Measurements from ENCODE around the gene EPB42.

DNA sequence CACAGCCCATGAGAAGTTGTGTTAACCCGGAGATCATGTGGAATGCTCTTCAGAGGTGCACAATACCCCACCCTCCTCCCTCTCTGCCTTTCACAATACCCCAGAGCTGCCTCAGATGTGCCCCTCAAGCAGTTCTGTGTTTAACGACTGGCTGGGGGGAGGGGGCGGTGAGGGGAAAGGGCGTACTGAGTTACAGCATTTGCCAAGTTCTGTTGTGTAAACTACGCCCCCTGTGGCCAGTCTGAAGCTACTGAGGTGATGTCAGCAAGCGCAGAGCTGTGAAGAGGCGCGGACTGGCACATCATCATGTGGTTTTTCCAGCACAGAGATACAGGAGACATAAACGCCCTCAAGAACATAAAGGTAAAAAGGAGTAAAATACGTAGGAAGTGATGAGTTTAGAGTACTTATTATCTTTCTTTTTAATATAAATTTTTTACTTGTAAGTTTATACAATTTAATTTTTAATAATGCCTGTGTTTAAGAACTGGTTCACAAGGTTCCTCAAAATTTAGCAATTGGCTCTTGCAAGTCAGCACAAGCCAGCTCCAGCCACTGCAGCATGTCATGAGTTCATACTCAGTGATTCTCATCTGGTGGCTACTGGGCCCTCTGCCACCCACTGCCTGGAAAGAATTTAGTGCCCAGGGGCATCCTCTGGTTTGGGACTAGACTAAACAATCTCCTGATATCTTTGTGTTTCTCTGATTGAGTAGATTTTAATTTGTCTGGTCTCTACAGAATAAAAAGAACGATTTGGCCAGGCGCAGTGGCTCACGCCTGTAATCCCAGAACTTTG lies 1.7 kb downstream of the EPB42 start:
- TF ChIP-seq SMAD4 (CRISPR knock-in tag; IDR thresholded peaks at IDR 0.05), result no peak
- no peak for TF ChIP-seq MAX (CRISPR knock-in tag; IDR thresholded peaks at IDR 0.05)
- TF ChIP-seq, protein P1, sequence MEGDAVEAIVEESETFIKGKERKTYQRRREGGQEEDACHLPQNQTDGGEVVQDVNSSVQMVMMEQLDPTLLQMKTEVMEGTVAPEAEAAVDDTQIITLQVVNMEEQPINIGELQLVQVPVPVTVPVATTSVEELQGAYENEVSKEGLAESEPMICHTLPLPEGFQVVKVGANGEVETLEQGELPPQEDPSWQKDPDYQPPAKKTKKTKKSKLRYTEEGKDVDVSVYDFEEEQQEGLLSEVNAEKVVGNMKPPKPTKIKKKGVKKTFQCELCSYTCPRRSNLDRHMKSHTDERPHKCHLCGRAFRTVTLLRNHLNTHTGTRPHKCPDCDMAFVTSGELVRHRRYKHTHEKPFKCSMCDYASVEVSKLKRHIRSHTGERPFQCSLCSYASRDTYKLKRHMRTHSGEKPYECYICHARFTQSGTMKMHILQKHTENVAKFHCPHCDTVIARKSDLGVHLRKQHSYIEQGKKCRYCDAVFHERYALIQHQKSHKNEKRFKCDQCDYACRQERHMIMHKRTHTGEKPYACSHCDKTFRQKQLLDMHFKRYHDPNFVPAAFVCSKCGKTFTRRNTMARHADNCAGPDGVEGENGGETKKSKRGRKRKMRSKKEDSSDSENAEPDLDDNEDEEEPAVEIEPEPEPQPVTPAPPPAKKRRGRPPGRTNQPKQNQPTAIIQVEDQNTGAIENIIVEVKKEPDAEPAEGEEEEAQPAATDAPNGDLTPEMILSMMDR (IDR thresholded peaks at IDR 0.05), result peak; percentile 67
- TF ChIP-seq ZBTB43 (CRISPR knock-in tag; IDR thresholded peaks at IDR 0.05), result no peak
- no peak for TF ChIP-seq CREB1 (CRISPR knock-in tag; IDR thresholded peaks at IDR 0.05)
- TF ChIP-seq MXD4 (CRISPR knock-in tag; IDR thresholded peaks at IDR 0.05; ENCODE audit: borderline replicate concordance), result no peak
